Ascending aorta (tissue), 2 donors: Measurements from ENCODE around the gene FBXO38. TPM values are rescaled to one million over a fixed set of nuclear protein-coding genes. Genes with fewer than 3 reads are reported as not detected.

Experiments used
- DNase-seq, 2 donors: peaks; one replicate each; pipeline ENCODE4 v3.0.0-alpha.2; 2019; ENCODE audit warnings: low spot score in 2 of 2
- H3K27ac ChIP-seq, 2 donors: fragments of 200-600 bp; sonication (generic); one replicate each; pipeline ENCODE4 v1.5.1; 2016 to 2017; ENCODE audit warnings: mild to moderate bottlenecking in 1 of 2
- H3K27me3 ChIP-seq: fragments of 200-600 bp; sonication (generic); one replicate; pipeline ENCODE4 v1.5.1; 2017
- H3K36me3 ChIP-seq, 2 donors: fragments of 200-600 bp; sonication (generic); one replicate each; pipeline ENCODE4 v1.5.1; 2016
- H3K4me1 ChIP-seq, 2 donors: fragments of 200-600 bp; sonication (generic); one replicate each; pipeline ENCODE4 v1.5.1; 2016 to 2017; ENCODE audit warnings: mild to moderate bottlenecking in 1 of 2
- H3K4me3 ChIP-seq, 2 donors: fragments of 200-600 bp; sonication (generic); one replicate each; pipeline ENCODE4 v1.5.1; 2016 to 2017; ENCODE audit warnings: mild to moderate bottlenecking in 1 of 2
- H3K9me3 ChIP-seq, 2 donors: fragments of 200-600 bp; sonication (generic); one replicate each; pipeline ENCODE4 v1.5.1; 2016
- CTCF ChIP-seq, 3 experiments: fragments of 200-600 bp in 2 of 3; fragments of 450-650 bp in 1 of 3; sonication (generic) in 2 of 3; IDR thresholded peaks; one replicate each; pipeline ENCODE4 v1.5.1; 2016 to 2019; ENCODE audit warnings: antibody characterized with exemption in 3 of 3, mild to moderate bottlenecking in 1 of 3, moderate library complexity in 1 of 3
- intact Hi-C: fragments of 100-400 bp; cut with DNase I; formaldehyde crosslinking; loops from one replicate; pipeline ENCODE4 v1.15.1; 2023
- total RNA-seq: library from RNA; depleted of rRNA; stranded (reverse); fragments of >200 nt; gene quantifications from one replicate; pipeline ENCODE4 v1.1.0, GENCODE V29; 2016

The FBXO38 gene
- 12.1 TPM for total RNA-seq

- Histone ChIP-seq H3K4me1 (peaks cover 6 to 22% of the 10 kb centered on the region in 2 donors), H3K27me3 (no peaks in the 10 kb centered on the region), H3K36me3 (no peaks in the 10 kb centered on the region), H3K4me3 (peak within 1 kb of the TSS; percentile 84 to 99), H3K27ac (peak within 1 kb of the TSS; percentile 85 to 94), H3K9me3 (no peaks in the 10 kb centered on the region)
- intact Hi-C loops = loop anchor here (5.0 kb wide), 3 partner anchors 349 to 584 kb away; partner anchors contain the start of gene ADRB2
- DNase-seq = peak; percentile 96 to 99
- TF ChIP-seq CTCF (IDR thresholded peaks at IDR 0.05) = peak in 2 of 3 experiments; percentile 5 to 7
Observed at GRCh38 chr5:148383564-148384379, at the start of gene FBXO38. TSS of gene FBXO38 (plus strand) at chr5:148383958. CDS start at chr5:148394777, 10,819 bp downstream.

- H3K4me3 ChIP-seq = no peak within 1 kb of the TSS
- no peak within 1 kb of the TSS for H3K27ac ChIP-seq
- DNase-seq = no peak
- no peaks in the 10 kb centered on the region for H3K36me3 ChIP-seq
- TF ChIP-seq CTCF (IDR thresholded peaks at IDR 0.05) = no peak
- no peaks in the 10 kb centered on the region for H3K27me3 ChIP-seq
- intact Hi-C loops = no loop called here
- H3K4me1 ChIP-seq = no peaks in the 10 kb centered on the region
- H3K9me3 ChIP-seq = peaks cover 0 to 11% of the 10 kb centered on the region in 2 donors
Observed at GRCh38 chr5:148335259-148335658, 48.5 kb upstream of the FBXO38 start, which contains the start of gene SPINK9. TSS of gene SPINK9 (plus strand) at chr5:148335559. CDS start at chr5:148335614, 55 bp downstream.

GRCh38 chr5:148336704-148337435, 46.9 kb upstream of the FBXO38 start:
- H3K36me3 ChIP-seq = no peaks in the 10 kb centered on the region
- no peak for TF ChIP-seq CTCF (IDR thresholded peaks at IDR 0.05)
- no peak overlapping the region for H3K27ac ChIP-seq
- H3K4me3 ChIP-seq = no peak overlapping the region
- no peak for DNase-seq
- no peaks in the 10 kb centered on the region for H3K9me3 ChIP-seq
- H3K4me1 ChIP-seq = no peaks in the 10 kb centered on the region
- intact Hi-C loops = no loop called here
- no peaks in the 10 kb centered on the region for H3K27me3 ChIP-seq

GRCh38 chr5:148342371-148343045, 41.2 kb upstream of the FBXO38 start:
- intact Hi-C loops = no loop called here
- no peak for TF ChIP-seq CTCF (IDR thresholded peaks at IDR 0.05)

GRCh38 chr5:148343046-148343407, 40.7 kb upstream of the FBXO38 start:
- intact Hi-C loops = no loop called here
- Histone ChIP-seq H3K27me3 (no peaks in the 10 kb centered on the region), H3K4me1 (peaks cover 0 to 4% of the 10 kb centered on the region in 2 donors), H3K4me3 (no peak overlapping the region), H3K9me3 (no peaks in the 10 kb centered on the region), H3K27ac (no peak overlapping the region), H3K36me3 (no peaks in the 10 kb centered on the region)
- no peak for DNase-seq
- no peak for TF ChIP-seq CTCF (IDR thresholded peaks at IDR 0.05)

More at GRCh38 chr5:148342371-148343045, 41.2 kb upstream of the FBXO38 start:
- H3K36me3 ChIP-seq = no peaks in the 10 kb centered on the region
- DNase-seq = no peak
- H3K4me3 ChIP-seq = no peak overlapping the region
- peaks cover 0 to 4% of the 10 kb centered on the region in 2 donors for H3K4me1 ChIP-seq
- H3K27me3 ChIP-seq = no peaks in the 10 kb centered on the region
- H3K9me3 ChIP-seq = no peaks in the 10 kb centered on the region
- H3K27ac ChIP-seq = no peak overlapping the region
